Retinal pigment epithelial cell (primary cell): ENCODE results near the gene ERC1.

Experiments
- DNase-seq: peaks from one replicate; pipeline ENCODE4 v3.0.0-alpha.2; 2010; ENCODE audit warnings: low read depth
- H3K4me3 ChIP-seq: 2 replicates; pipeline ENCODE4 v1.5.1; 2011; ENCODE audit warnings: mild to moderate bottlenecking, low read length, control low read depth, moderate library complexity
- CTCF ChIP-seq: conservative IDR thresholded peaks from 2 replicates; pipeline ENCODE4 v1.5.1; 2011; ENCODE audit warnings: low read depth, low read length, control low read depth, inconsistent platforms

Gene ERC1

GRCh38 chr12:1418144-1418543 is 427.1 kb downstream of the ERC1 start:
- TF ChIP-seq CTCF = no peak
- no peak overlapping the region for H3K4me3 ChIP-seq
- no peak for DNase-seq

- TF ChIP-seq CTCF = no peak
- no peak overlapping the region for H3K4me3 ChIP-seq
- no peak for DNase-seq
These were observed 428.9 kb downstream of the ERC1 start for GRCh38 chr12:1419849-1420371.

DNA sequence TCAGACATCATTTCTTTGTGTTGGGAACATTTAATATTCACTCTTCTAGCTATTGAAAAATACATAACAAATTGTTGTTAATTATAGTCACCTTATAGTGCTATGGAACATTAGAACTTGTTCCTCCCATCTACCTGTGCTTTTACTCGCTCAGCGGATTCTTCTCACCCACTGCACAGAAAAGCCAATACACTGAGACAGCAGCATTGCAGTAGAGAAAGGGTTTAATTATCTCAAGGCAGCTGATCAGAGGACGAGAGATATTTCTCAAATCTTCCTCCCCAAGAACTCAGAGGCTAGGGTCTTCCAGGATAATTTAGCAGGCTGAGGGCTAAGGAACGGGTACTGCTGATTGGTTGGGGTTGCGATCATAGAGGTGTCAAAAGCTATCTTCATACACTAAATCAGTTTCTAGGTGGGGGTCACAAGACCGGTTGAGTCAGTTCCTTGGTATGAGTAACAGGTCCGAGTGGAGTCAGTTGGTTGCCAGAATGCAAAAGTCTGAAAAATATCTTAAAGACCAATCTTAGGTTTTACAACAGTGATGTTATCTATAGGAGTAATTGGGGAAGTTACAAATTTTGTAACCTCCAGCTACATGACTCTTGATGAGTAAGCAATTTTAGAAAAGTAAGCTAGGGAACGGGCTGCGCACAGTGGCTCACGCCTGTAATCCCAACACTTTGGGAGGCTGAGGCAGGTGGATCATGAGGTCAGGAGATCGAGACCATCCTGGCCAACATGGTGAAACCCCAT is 430.2 kb downstream of the ERC1 start:
- no peak for DNase-seq
- no peak for TF ChIP-seq CTCF

DNA sequence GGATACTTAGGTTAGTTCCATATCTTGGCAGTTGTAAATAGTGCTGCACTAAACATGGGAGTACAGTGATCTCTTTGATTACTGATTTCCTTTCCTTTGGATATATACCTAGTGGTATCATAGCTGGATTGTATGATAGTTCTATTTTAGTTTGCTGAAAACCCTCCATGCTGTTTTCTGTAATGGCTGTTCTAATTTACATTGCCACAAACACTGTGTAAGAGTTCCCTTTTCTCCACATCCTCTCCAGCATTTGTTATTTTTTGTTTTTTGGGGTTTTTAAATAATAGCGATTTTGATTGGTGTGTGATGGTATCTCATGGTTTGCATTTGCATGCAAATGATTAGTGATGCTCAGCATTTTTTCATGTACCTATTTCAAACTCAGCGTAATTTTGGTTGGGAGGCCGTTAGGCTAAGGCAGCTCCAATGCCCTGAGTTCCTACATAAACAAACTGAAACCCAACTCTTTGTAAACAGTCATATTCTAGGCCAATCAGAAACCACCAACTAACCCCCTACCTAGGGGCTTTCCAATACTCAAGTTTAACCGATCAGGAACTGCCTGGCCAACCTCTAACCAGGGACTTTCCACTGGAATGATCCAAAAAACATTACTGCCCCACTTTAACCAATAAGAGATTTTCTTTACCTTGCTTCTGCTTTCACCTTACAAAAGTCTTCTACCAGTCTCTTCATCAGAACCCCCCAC is 431.7 kb downstream of the ERC1 start:
- no peak for TF ChIP-seq CTCF
- DNase-seq = no peak
- H3K4me3 ChIP-seq = no peak overlapping the region

More for the DNA sequence above, 430.2 kb downstream of the ERC1 start:
- H3K4me3 ChIP-seq = no peak overlapping the region

- no peak for DNase-seq
- no peak for TF ChIP-seq CTCF
- no peak overlapping the region for H3K4me3 ChIP-seq
These were observed 433.8 kb downstream of the ERC1 start for GRCh38 chr12:1424674-1425395.

DNA sequence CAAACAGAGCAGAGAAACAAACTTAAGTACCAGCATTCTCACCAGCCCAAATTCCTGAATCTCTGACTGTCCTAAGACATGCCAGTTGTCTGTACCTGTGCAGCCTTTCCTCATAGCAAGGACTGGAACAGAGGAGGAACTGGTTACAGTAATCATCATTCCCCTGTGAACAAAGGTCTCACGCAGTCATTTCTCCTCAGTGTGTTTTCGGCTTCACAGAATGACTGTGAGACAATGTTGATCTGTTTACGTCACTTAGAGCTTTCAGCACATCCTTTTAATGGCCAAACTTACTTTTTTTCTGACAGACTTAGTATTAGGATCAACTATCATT is 434.3 kb downstream of the ERC1 start:
- no peak overlapping the region for H3K4me3 ChIP-seq
- no peak for DNase-seq
- TF ChIP-seq CTCF = no peak
